Activated CD8-positive, alpha-beta memory T cell treated with anti-CD3 and anti-CD28 coated beads for 24 hours (primary cell): ENCODE data around the gene SLC10A1.
"Not testable (repeated sequence)": the region's sequence is repeated elsewhere in the genome, so short reads cannot be mapped to it uniquely, and the experiment has no call there.

ENCODE experiments used
- DNase-seq: peaks from one replicate; pipeline ENCODE4 v3.0.0-alpha.2; 2020

The SLC10A1 gene

DNA sequence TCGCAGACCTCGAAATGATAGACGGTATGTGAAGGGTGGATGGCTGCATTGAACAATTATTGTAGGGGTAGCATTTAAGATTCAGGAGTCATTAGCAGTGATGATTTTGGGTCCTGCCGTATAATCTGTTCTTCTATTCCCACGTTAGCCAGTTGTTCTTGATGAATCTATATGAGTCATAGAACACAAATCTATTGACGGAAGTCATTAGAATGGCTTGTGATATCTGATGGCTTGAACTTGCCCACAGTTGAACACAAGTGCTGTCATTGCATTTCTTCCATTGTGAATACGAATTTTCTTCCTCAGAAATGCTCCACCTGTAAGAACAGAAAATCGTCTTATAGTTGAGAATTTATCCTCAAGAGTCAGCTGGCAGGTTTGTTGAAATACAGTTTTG lies 28.2 kb downstream of the SLC10A1 start:
- DNase-seq = no peak

DNA sequence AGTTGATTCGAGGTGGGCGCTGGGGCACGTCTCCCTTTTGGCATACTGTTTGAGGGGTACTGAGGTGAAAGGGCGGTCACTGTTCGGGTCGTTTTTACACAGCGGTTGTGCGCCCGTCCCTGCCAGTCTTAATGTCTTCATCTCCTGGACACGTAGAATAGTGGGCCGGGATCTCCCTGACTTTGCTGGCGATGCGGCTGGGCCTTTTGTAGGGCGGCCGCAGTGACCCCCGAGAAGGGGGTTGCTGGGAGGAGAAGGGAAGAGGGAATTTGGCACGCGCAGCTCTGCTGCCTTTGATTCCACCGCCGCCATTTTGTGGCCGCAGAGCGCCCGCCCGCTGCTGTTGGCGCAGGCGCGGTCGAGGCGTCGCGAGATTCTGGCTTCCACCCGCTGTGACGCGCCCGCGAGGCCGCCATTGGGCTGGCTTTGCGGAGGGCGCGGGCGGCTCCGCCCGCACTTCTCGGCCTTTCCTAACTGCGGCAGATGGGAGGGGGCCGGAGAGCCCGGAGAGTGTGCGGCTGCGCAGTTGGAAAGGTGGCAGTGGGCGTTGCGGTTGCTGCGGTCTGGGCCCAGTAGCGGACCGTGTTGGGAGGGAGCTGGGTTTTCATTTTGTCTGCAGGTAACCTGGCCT lies 29.6 kb downstream of the SLC10A1 start:
- peak; percentile 96 for DNase-seq

DNA sequence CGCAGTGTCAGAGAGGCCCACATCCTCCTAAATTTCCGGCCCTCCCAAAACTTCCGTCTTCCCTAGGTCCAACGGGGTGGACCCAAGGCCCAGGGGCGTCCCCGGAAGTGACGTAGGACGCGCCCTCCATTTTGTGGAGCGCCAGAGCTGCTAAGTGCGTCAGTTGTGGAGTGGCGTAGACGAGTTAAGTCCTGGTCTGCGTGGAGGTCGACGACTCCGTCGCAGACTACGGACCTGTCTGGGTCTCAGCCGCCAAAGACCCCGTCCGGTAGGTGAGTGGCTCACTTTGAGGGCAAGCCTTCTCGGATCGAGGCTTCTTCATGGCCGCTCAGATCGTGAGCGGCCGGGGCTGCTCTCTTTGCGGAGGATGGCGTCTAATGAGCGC lies 30.1 kb downstream of the SLC10A1 start, which contains the start of gene SRSF5:
SRSF5 (plus strand) TSS at position 159 of the 385 bp plus-strand sequence. CDS start 1,015 bp downstream, outside the sequence.
- DNase-seq = peak; percentile 98

DNA sequence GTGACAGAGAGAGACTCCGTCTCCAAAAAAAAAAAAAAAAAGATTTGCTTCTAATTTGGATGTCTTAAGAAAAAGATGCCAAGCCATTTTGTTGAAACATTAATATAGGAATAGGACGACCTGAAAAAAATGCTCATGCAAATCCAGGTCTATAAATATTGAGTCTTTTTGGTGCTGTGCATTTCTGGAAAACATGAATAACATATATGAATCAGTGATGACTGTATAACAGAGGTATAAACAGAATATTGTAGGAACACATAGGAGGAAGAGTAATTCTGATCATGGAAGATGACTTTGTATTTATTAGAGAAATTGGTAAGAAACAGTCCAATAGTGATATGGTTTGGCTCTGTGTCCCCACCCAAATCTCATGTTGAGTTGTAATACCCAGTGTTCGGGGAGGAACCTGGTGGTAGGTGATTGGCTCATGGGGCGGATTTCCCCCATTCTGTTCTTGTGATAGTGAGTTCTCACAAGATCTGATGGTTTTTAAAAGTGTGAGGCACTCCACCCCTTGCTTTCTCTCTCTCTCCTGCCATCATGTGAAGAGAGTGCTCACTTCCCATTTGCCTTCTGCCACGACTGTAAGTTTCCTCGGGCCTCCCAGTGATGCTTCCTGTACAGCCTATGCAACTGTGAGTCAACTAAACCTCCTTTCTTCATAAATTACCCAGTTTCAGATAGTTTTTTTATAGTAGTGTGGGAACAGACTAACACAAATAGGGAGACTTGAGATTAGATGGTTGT lies 33.1 kb downstream of the SLC10A1 start:
- no peak for DNase-seq

DNA sequence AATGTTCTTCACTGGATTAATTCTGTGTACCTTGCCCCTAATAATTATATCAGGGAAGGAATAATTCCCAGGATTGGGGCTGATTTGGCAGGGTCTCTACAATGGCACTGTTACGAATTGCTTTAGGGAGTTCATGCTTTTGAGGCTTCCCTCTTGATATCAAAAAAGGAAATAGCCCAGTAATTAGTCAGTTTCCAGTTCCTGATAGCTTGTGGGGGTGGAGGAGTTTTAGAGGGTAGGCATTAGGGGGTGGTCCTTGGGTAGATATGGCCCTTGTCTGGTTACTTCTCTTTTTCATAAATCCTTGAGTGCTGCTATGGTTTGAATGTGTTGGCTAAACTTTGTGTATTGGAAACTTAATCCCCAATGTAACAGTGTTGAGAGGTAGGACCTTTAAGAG lies 36.2 kb downstream of the SLC10A1 start:
- DNase-seq = no peak

DNA sequence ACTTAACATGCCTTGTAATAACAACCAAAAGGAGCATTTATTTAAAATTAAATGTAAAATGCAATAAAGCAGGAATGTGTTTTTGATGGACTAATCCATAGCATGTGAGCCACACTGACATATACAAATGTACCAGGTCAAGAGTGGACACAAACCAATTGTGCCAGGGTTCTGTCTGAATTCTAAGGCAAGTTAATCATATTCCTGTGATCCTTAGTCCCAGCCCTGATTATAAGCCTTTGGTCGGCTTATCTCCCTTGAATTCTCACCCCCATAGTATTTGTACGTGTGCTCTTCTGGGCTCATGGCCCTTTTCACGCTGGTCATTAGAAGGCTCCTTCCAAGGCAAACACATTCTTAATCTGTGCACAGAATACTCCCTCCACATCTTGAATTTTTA lies 40.7 kb downstream of the SLC10A1 start:
- no peak for DNase-seq

DNA sequence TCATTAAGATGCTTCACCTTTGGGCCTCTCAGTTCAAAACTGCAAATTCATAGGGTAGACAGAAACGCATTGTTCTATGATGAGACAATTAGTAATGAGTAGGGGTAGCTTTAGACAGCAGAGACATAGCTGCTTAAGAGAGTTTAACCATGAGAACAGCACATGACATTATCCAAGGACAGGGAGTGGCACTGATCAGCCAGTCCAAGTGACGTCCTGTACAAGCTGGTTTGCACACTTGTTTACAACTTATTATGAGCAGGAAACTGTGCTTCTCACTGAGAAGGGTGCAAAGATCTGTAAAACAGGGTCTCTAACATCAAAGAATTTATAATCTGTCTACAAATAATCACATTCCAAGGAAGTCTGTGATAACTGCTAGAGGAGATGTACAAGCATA lies 41.3 kb downstream of the SLC10A1 start:
- DNase-seq = no peak

DNA sequence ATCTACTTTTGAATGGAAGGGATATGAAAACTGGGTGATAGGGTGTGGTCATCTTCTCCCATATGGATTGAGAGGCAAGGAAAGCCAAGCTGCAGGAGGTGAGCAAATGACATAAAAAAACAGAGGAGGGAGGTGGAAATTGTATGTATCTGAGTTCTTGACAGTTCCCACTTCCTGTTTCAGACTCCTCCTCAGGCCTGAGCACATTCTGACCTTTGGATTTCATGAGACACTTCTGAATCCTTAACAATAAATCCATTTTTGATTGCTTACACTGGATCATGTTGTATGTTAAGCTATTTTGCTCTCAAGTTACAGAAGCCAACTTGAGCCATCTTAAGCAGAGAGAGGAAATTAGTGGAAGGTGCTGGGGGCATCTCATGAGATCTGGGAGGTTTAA lies 41.7 kb downstream of the SLC10A1 start:
- no peak for DNase-seq

DNA sequence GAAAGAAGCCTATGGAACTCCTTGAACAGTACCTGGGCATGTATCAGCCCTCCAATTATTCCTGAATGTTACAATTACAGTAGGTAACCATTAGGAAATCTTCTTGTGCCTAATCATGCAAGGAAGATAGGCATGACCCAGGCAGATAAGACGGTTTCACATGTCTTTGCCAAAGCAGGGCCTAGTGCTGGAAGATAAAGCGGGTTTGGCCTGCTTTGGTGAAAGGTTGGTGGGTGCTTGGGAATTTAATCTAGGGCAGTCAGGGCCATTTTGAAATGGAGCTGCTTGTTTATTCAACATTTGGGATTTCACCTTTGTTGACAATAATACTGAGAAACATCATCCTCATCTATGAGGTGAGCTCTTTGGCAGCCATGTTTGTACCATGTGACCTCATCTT lies 42.6 kb downstream of the SLC10A1 start:
- DNase-seq = no peak

DNA sequence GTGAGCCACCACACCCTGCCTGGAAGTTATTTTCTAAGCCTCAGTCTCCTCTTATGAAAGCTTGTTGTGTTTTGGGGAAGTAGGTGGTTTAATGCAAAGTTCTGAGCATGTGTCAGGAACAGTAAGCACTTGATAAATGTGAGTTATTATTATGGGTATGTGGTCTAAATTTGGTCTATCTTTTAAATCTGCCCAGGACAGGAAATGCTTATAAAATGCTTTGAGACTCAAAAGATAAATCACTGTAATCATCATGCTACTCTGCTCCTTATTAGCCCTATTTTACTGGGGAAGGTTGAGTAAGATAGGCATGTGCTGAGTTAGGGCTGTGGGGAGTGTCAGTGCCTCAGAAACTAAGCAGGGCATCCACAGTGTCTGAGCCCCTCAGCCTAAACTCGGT lies 43.2 kb downstream of the SLC10A1 start:
- no peak for DNase-seq

DNA sequence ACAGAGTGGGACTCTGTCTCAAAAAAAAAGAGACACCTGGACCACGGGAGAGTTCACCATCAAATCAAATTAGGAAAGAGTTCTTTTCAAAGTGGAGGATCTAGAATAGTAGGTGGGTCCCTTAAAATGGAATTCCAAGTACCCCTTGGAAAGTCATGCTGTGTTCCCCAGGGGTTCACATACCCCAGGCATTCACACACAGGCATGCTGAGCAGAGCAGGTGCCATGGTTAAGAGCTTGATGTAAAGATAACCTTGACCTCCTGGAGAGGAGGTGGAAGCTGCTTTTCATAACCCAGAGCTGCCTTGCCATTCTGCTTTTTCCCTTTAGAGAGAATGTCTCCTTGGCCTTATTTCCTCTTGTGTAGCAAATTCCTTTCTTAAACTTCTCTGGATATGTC lies 44.3 kb downstream of the SLC10A1 start:
- no peak for DNase-seq

DNA sequence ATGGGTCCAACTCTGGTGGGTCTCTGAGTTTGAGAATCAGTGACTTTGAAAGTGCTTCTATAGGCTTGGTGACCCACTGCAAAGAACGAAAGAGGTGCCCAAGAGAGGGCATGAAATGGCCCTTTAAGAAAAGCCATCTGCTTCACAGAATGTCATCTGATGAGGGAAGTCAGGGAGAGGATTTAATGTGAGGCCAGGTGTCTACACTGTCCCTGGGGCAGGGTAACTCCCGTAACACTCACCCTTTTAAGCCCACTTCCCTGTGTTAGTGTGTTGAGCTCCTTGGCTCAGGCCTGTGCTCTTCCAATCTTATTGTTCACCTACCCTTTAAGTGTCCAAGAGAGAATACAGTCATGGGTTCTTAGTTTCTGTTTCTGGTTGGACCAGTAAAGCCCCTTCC lies 46.5 kb downstream of the SLC10A1 start:
- DNase-seq = no peak

DNA sequence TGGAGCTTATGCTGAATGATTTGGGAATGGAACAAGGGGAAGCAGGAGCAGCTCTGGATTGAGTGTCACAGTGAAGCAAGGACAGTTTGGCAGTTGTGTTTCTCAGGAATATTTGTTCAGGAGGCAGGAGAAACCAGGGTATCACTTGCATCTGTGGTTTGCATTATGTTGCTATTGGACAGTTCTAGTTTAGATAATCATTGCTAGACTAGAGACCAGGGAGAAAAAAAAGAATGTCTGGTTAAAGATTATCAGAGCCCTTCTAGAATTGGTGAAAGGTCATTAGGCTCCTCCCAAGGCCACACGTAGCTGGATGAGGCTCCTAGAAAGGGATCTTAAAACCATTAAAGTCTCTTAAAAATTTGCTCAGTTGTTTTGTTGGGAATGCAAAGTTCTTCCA lies 47.1 kb downstream of the SLC10A1 start:
- DNase-seq = no peak

DNA sequence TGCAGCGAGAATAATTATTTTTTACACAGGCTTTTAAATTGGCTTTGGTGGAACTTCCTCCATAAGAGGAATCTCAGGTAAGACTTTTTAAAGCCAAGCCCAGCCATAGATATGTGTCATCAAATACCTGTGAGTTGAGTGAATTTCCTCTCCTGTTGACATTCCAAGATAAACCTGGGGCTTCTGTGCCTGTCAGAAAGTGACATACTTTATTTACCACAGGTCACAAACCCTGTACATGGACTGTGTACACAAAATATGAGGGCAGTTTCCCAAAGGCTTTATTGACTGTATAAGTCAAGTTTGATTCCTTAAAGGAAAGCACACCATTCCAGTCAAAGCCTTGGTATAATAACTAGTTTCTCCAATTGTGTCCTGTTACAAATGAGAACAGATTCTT lies 56.0 kb downstream of the SLC10A1 start:
- peak; percentile 1 for DNase-seq

DNA sequence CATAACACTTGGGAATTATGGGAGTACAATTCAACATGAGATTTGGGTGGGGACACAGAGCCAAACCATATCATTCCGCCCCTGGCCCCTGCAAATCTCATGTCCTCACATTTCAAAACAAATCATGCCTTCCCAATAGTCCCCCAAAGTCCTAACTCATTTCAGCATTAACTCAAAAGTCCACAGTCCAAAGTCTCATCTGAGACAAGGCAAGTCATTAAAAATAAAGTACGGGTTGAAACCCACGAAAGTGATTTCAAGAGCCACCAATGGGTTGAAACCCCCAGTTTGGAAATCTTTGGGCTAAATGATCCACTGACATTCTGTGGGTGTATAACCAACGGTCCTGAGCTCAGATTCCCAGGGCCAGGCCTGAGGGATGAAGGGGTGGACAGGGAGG lies 60.6 kb downstream of the SLC10A1 start:
- not testable (repeated sequence) for DNase-seq

DNA sequence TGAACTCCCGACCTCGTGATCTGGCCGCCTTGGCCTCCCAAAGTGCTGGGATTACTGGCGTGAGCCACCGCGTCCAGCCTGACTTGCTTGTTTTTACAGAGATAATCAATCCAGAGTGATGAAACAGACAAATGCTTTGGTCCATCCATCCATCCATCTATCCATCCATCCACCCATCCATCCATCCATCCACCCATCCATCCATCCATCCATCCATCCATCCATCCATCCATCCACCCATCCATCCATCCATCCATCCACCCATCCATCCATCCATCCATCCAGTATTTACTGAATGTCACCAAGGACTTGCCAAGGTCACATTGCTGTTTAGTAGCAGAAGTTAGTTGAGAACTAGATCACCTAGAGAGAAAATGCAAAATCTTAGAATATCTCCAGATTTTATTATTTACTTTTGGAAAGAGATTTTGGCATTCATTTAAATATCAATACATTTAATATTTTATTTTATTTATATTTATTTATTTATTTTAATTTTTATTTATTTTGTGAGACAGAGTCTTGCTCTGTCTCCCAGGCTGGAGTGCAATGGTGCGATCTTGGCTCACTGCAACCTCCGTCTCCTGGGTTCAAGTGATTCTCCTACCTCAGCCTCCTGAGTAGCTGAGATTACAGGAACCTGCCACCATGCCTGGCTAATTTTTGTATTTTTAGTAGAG lies 65.0 kb downstream of the SLC10A1 start:
- not testable (repeated sequence) for DNase-seq

DNA sequence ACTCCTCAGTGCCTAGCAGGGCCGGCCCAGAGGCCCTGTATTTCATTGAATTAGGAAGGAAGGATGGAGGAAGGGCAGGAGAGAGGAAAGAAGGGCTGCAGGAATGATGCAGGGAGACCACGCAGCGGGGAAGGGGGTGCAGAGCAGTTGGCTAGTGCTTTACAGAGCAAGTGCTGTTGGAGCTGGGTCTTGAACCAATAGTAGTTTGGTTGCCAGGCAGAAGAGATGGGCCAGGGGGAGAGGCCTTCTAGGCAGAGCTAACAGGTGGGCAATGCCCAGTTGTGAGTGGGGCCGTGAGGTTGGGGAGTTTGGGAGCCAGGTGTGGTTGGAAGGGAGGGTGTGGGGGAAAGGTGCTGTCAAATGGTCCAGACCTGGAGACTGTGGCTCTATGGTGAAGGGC lies 69.2 kb downstream of the SLC10A1 start:
- DNase-seq = no peak

DNA sequence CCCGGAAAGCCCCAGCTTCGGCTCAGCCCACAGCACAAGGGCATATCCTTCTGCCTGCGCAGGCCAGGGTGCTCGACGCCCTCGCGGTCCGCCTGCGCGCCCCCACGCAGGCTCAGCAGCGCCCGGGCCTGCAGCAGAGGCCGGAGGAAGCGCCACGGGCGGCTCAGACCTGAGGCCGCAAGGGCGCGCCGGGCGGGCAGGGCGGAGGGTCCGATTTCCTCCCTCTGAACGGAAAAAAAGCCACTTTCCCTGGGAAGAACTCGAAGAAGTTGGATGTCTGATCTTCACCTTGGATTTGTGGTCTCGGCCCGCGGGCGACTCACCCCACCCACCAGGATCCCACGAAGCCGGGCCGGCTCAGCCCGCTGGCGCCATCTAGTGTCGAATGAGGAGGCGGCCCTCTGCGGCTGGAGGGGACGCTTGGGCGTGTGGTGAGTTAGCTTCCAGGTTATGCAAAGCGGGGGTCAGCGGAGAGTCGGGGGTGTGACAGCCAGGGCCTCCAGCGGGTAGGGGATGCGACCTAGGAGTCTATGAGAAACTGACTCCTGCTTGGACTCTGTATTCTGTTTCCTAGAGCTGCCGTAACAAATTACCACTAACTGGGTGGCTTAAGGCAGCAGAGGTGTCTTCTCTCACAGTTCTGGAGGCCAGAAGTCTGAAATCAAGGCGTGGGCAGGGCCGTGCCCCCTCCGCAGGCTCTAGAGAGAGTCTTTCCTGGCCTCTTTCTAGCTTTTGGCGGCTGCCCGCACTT lies 70.1 kb downstream of the SLC10A1 start:
- peak; percentile 95 for DNase-seq
